PC-3 (cell line): ENCODE data around the gene LRRC4B. TPM values are rescaled to one million over a fixed set of nuclear protein-coding genes. Genes with fewer than 3 reads are reported as not detected.
A peak's percentile ranks its signal among the peaks of the same experiment; 100 is the strongest.

Source experiments
- ATAC-seq: fragments of 200-7000 bp; cut with Tn5 transposase; 2 replicates; pipeline ENCODE4 v1.9.1; 2020; ENCODE audit warnings: mild to moderate bottlenecking, moderate library complexity
- BruUV-seq: library from RNA; stranded (reverse); fragments of 400-500 nt; replicated peaks from 2 replicates; lab custom pipeline; 2021; lab: Mats Ljungman, UMichigan
- CTCF ChIA-PET: fragments of 300-600 bp; sonication (Branson Sonifier 250); formaldehyde crosslinking; loops from one replicate; lab custom pipeline; 2022; ENCODE audit warnings: antibody characterized with exemption; lab: Charles Lee
- POLR2A ChIA-PET: fragments of 300-600 bp; sonication (Branson Sonifier 250); formaldehyde crosslinking; loops from one replicate; lab custom pipeline; 2022; ENCODE audit warnings: antibody characterized with exemption; ENCODE audit not compliant: unreplicated experiment; lab: Charles Lee
- DNase-seq: peaks from one replicate; pipeline ENCODE4 v3.0.0-alpha.2; 2015
- H2AFZ ChIP-seq: fragments of 300-600 bp; sonication (generic); 2 replicates; pipeline ENCODE4 v1.6.0; 2016; ENCODE audit warnings: antibody characterized with exemption, low read length
- H3F3A ChIP-seq: fragments of 300-600 bp; sonication (generic); one replicate; pipeline ENCODE4 v1.6.0; 2017; ENCODE audit warnings: antibody characterized with exemption, low read length, control low read depth, mild to moderate bottlenecking; ENCODE audit not compliant: unreplicated experiment
- H3K27ac ChIP-seq: fragments of 300-600 bp; sonication (generic); 2 replicates; pipeline ENCODE4 v1.5.1; 2016; ENCODE audit warnings: mild to moderate bottlenecking, low read length
- H3K27me3 ChIP-seq: fragments of 300-600 bp; sonication (generic); 2 replicates; pipeline ENCODE4 v1.6.1; 2016; ENCODE audit warnings: low read length, mixed read lengths
- H3K36me3 ChIP-seq: fragments of 300-600 bp; sonication (generic); 2 replicates; pipeline ENCODE4 v1.6.1; 2016; ENCODE audit warnings: low read depth, mixed run types, low read length, mixed read lengths
- H3K4me1 ChIP-seq: fragments of 300-600 bp; sonication (generic); 2 replicates; pipeline ENCODE4 v1.5.1; 2016; ENCODE audit warnings: low read length; ENCODE audit not compliant: insufficient read depth
- H3K4me2 ChIP-seq: fragments of 300-600 bp; sonication (generic); 2 replicates; pipeline ENCODE4 v1.6.0; 2016; ENCODE audit warnings: low read length
- H3K4me3 ChIP-seq: fragments of 300-600 bp; sonication (generic); 2 replicates; pipeline ENCODE4 v1.5.1; 2016; ENCODE audit warnings: mild to moderate bottlenecking, low read length, mixed read lengths
- H3K79me2 ChIP-seq: fragments of 300-600 bp; sonication (generic); 2 replicates; pipeline ENCODE4 v1.6.1; 2017; ENCODE audit warnings: low read length, mixed read lengths
- H3K9ac ChIP-seq: fragments of 300-600 bp; sonication (generic); 2 replicates; pipeline ENCODE4 v1.6.0; 2016; ENCODE audit warnings: mild to moderate bottlenecking, low read length
- H3K9me2 ChIP-seq: fragments of 300-600 bp; sonication (generic); replicated peaks from 2 replicates; pipeline ENCODE4 v1.6.1; 2016; ENCODE audit warnings: mixed run types, low read length, mixed read lengths
- H3K9me3 ChIP-seq: fragments of 300-600 bp; sonication (generic); 2 replicates; pipeline ENCODE4 v1.6.1; 2016; ENCODE audit warnings: low read length, mixed read lengths
- H4K20me1 ChIP-seq: fragments of 300-600 bp; sonication (generic); 2 replicates; pipeline ENCODE4 v1.6.1; 2016; ENCODE audit warnings: low read length, mixed read lengths
- EZH2 ChIP-seq: fragments of 300-600 bp; sonication (generic); IDR thresholded peaks from one replicate; pipeline ENCODE4 v1.6.1; 2017; ENCODE audit warnings: antibody characterized with exemption, mild to moderate bottlenecking, low read length; ENCODE audit not compliant: unreplicated experiment
- EZH2phosphoT487 ChIP-seq: fragments of 300-600 bp; sonication (generic); IDR thresholded peaks from 2 replicates; pipeline ENCODE4 v1.6.1; 2018; ENCODE audit warnings: mild to moderate bottlenecking, antibody characterized with exemption, low read length, borderline replicate concordance
- intact Hi-C: fragments of 100-400 bp; cut with micrococcal nuclease; formaldehyde crosslinking; loops from 2 replicates; pipeline ENCODE4 v1.9.0; 2023
- total RNA-seq: library from RNA; depleted of rRNA; stranded (reverse); fragments of >200 nt; gene quantifications from 2 replicates; pipeline ENCODE4 v1.2.3, GENCODE V29; 2014
- TF ChIP-seq, protein P1 (sequence below): fragments of 300-600 bp; sonication (generic); conservative IDR thresholded peaks from 2 replicates; pipeline ENCODE4 v1.5.1; 2017; ENCODE audit warnings: antibody characterized with exemption, low read depth, mild to moderate bottlenecking, low read length

Gene LRRC4B
- total RNA-seq, 1 experiment from 2014 or later: 0.26 TPM

DNA sequence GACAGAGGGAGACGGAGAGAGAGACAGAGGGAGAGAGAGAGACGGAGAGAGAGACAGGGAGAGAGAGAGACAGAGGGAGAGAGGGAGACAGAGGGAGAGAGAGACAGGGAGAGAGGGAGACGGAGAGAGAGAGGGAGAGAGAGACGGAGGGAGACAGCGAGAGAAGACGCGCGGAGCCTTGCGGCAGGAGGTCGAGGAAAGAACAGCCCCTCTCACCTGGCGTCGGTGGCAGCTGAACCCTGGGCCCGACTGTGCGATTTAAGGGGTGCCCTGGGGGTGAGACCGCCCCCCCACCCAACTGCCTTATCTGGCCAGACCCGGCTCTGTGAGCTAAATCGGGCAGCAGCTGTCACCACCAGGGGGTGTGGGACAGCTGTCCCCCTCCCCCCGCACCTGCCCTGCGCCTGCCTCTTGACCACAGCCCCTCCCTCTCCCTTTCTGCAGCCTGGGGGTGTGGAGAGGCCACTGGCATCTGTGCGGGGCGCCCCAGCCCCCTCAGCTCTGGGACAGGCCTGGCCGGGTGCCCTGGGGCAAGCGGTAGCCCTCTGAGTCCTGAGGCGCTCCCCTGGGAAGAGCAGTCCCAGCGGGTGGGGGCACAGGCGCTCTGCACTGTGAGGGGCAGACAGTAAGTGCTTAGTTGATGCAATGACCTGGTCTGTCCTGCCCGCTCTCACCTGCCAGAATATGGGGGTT lies 68.0 kb downstream of the LRRC4B start:
- intact Hi-C loops: no loop called here
- Histone ChIP-seq H3K27ac (no peak overlapping the region), H3K4me2 (no peak overlapping the region)

DNA sequence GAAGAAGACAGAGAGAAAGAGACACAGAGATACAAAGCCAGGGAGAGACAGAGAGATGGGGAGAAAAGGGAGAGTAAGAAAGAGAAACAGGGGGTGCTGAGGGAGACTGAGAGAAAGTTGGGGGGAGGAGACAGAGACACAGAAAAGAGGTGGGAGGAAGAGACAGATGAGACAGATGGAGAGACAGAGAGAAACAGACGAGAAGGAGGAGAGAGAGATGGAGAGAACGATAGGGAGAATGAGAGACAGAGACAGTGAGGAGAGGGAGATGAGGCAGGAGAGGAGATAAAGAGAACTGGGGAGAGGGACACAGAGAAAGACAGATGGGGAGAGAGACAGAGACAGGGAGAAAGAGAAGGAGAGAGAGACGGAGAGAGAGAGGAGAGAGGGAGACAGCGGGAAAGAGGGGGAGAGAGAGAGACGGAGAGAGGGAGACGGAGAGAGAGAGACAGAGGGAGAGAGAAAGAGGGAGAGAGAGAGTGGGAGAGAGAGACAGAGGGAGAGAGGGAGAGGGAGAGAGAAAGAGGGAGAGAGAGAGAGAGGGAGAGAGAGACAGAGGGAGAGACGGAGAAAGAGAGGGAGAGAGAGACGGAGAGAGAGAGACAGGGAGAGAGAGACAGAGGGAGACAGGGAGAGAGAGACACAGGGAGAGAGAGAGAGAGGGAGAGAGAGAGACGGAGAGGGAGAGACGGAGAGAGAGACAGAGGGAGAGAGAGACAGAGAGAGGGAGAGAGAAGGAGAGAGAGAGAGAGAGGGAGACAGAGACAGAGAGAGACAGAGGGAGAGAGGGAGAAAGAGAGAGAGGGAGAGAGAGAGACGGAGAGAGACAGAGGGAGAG lies 69.8 kb downstream of the LRRC4B start:
- H3K4me3 ChIP-seq: no peak overlapping the region
- no peaks in the 10 kb centered on the region for H4K20me1 ChIP-seq
- H2AFZ ChIP-seq: no peak overlapping the region
- no peaks in the 10 kb centered on the region for H3K9me2 ChIP-seq
- no peaks in the 10 kb centered on the region for H3K9me3 ChIP-seq
- no peak overlapping the region for H3K9ac ChIP-seq
- POLR2A ChIA-PET: no interaction called here
- intact Hi-C loops: no loop called here
- no peaks in the 10 kb centered on the region for H3K4me1 ChIP-seq
- no peak overlapping the region for H3K27ac ChIP-seq
- H3F3A ChIP-seq: no peaks in the 10 kb centered on the region
- CTCF ChIA-PET: no interaction called here
- no peak for ATAC-seq
- no peaks in the 10 kb centered on the region for H3K27me3 ChIP-seq
- no TSS peak for BruUV-seq
- H3K79me2 ChIP-seq: no peaks in the 10 kb centered on the region
- TF ChIP-seq EZH2 (no peak), EZH2phosphoT487 (no peak)
- TF ChIP-seq, protein P1, sequence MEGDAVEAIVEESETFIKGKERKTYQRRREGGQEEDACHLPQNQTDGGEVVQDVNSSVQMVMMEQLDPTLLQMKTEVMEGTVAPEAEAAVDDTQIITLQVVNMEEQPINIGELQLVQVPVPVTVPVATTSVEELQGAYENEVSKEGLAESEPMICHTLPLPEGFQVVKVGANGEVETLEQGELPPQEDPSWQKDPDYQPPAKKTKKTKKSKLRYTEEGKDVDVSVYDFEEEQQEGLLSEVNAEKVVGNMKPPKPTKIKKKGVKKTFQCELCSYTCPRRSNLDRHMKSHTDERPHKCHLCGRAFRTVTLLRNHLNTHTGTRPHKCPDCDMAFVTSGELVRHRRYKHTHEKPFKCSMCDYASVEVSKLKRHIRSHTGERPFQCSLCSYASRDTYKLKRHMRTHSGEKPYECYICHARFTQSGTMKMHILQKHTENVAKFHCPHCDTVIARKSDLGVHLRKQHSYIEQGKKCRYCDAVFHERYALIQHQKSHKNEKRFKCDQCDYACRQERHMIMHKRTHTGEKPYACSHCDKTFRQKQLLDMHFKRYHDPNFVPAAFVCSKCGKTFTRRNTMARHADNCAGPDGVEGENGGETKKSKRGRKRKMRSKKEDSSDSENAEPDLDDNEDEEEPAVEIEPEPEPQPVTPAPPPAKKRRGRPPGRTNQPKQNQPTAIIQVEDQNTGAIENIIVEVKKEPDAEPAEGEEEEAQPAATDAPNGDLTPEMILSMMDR: no peak
- no peaks in the 10 kb centered on the region for H3K36me3 ChIP-seq
- H3K4me2 ChIP-seq: no peak overlapping the region
- DNase-seq: no peak

More for the DNA sequence above, 68.0 kb downstream of the LRRC4B start:
- H3K79me2 ChIP-seq: no peaks in the 10 kb centered on the region
- no peaks in the 10 kb centered on the region for H3K27me3 ChIP-seq
- no peaks in the 10 kb centered on the region for H3K9me2 ChIP-seq
- no TSS peak for BruUV-seq
- H3K4me1 ChIP-seq: no peaks in the 10 kb centered on the region
- H3K9ac ChIP-seq: no peak overlapping the region
- TF ChIP-seq EZH2phosphoT487: no peak
- TF ChIP-seq, protein P1: peak; percentile 41; the same call in 1 of the 2 replicates
- H3K9me3 ChIP-seq: no peaks in the 10 kb centered on the region
- ATAC-seq: peak; percentile 45
- no peaks in the 10 kb centered on the region for H4K20me1 ChIP-seq
- H3F3A ChIP-seq: no peaks in the 10 kb centered on the region
- ChIA-PET POLR2A (no interaction called here), CTCF (no interaction called here)
- H3K36me3 ChIP-seq: no peaks in the 10 kb centered on the region
- no peak for DNase-seq
- no peak overlapping the region for H2AFZ ChIP-seq
- H3K4me3 ChIP-seq: no peak overlapping the region

DNA sequence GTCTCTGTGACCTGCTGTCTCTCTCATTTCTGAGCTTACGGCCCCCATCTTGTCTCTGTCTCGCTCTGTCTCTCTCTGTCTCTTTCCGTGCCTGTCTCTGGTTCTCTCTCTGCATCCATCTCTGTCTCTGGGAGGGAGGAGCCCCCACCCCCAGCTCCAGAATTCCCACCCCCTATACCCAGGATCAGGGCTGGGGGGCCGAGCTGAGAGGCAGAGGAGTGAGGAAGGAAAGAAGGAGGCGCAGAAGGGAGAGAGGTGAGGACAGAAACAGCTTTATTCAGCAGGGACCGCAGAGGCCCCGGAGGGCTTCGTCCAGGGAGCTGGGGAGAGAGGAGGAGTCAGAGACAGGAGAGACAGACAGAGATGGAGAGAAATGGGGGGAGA lies 71.2 kb downstream of the LRRC4B start:
- Histone ChIP-seq H3K4me1 (no peaks in the 10 kb centered on the region), H3K27ac (no peak overlapping the region), H3K79me2 (no peaks in the 10 kb centered on the region), H3K27me3 (no peaks in the 10 kb centered on the region), H3K9me3 (no peaks in the 10 kb centered on the region), H3K9ac (no peak overlapping the region), H3K4me3 (no peak overlapping the region), H3K4me2 (no peak overlapping the region), H3K9me2 (no peaks in the 10 kb centered on the region), H3F3A (no peaks in the 10 kb centered on the region), H4K20me1 (no peaks in the 10 kb centered on the region), H3K36me3 (no peaks in the 10 kb centered on the region), H2AFZ (no peak overlapping the region)
- ChIA-PET CTCF (interaction anchor here (0.8 kb wide), 1 partner anchor 41 kb away, joined by 3 read pairs; no protein-coding TSS in a partner anchor), POLR2A (no interaction called here)
- DNase-seq (no peak), ATAC-seq (no peak)
- TF ChIP-seq, protein P1: no peak
- no peak for TF ChIP-seq EZH2
- TF ChIP-seq EZH2phosphoT487: no peak
- no TSS peak for BruUV-seq
- intact Hi-C loops: no loop called here
